ENCODE measurements around the gene SLC9A4.

SLC9A4 gene

DNA sequence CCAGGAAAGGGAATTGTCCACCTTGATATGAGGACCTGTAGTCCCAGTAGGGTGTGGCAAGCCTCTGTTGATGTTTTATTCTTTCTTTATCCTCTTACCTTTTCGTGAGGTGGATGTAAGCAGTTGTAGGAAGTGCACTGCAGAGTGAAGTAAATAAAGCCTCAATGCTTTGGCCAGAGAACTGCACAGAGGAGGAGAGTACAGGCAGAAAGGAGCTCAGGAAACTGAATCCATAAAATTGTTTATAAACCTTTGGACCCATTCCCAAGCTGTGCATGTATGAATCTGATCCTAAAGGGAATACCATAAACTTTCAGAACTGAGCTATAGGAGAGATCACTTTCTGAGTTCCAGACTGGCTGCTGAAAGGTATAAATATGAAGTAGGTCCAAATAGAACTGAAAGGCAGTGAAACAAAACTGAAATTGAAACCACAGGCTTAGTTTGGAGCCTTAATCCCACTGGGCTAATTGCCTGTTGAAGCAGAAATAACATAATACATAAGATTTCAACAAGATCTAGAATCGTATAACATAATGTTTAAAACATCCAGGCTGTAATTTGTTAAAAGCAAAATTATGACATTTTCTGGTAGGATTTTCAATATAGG, 17.9 kb upstream of the SLC9A4 start:
- DNase-seq, result no peak

DNA sequence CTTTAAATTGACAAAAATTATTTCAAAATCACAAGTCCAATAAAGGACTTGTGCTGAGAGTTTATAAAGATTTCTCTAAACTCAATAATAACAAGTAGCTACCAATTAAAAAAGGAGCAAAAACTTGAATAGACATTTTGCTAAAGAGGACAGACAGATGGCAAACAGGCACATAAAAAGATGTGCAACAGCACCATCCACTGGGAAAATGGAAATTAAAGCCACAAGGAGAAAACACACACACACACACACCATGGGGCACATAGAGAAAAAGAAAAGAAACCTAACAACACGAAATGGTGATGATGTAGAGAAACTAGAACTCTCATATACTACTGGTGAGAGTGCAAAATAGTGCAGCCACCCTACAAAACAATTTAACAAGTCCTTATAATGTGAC, 12.6 kb upstream of the SLC9A4 start:
- DNase-seq, result no peak

DNA sequence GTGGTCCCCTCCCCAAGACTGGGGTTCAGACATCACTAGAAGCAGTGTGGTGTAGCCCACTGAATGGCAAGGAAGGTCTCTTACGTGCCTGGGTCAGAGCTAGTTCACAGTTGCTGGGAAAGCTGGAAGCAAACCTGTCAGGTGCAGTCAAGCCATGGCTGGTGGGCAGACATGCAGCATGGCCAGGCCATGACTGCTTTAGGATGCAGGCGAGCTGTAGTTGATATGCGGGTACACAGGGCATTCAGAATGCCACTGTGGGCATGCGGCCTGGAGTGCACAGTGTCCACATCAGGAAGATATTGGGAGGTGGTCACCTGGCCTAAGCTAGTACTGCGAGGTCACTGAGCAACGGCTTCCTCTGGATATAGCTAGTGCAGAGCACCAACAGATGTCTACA, 11.8 kb upstream of the SLC9A4 start:
- no peak for DNase-seq

GRCh38 chr2:102463160-102463559, 9.9 kb upstream of the SLC9A4 start:
- DNase-seq, result no peak

- DNase-seq, result no peak
Observed at GRCh38 chr2:102470168-102470567, 2.9 kb upstream of the SLC9A4 start.

GRCh38 chr2:102473631-102474030, 605 bp downstream of the SLC9A4 start:
- DNase-seq, result no peak

- no peak for DNase-seq
Observed at GRCh38 chr2:102474785-102475184, 1.8 kb downstream of the SLC9A4 start.

GRCh38 chr2:102478686-102479470, 5.9 kb downstream of the SLC9A4 start:
- no peak for DNase-seq

GRCh38 chr2:102480285-102481195, 7.5 kb downstream of the SLC9A4 start:
- DNase-seq, result no peak

- no peak for DNase-seq
Observed at GRCh38 chr2:102481931-102482330, 8.9 kb downstream of the SLC9A4 start.

DNA sequence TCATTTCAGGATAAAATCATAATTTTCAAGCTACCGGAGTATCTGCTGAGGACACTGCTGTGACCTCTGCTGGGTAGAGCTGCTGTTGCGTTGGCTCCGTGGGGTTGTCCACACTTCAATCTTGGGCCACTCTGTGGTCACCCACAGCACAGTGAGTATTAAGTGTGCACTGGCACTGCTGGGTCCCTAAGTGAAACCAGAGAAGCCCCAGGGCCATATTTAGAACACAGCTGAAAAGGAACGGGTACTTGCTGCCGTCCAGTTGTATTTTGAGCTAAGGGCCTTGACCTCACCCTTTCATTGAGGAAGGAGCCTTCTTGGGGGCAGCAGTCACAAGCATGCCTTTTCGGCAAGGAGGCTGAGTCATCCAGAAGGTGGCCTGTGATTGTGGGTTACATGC, 10.1 kb downstream of the SLC9A4 start:
- no peak for DNase-seq

- no peak for DNase-seq
Observed at GRCh38 chr2:102484310-102485061, 11.5 kb downstream of the SLC9A4 start.

- DNase-seq, result no peak
Observed at GRCh38 chr2:102485147-102485785, 12.2 kb downstream of the SLC9A4 start.

DNA sequence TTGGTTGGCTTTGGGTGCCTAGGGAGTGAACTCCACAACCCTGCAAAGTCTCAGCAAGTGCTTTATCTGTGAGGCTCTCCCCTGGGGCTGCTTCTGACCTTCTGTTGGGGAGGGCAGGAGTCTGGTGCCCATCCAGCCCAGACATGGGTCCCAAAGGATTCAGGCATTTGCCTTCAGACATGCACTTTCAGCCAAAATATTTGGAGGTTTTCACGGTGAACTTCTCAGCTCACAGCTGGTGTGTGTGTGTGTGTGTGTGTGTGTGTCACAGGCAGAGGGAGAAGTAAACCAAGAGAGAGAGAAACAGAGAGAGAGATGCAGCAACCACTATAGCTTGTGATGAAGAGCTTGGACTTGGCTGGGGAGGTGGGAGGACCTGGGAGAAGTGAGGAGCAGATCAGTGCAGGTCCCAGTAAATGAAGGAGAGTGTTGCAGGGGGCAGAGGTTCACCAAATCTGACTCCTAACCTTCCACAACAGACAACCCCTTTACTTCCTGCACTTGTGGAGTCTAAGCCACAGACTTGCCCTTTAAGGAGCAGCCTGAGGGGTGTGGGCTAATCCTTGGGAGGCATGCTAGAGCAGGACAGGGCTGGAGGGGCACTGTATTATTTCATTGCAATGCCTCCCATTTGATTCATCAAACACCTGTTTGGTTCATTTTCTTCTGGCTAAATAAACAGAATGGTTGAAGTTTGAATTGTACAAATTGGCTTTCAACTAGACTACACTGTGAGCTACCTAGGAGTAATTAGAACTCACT, 14.1 kb downstream of the SLC9A4 start:
- DNase-seq, result no peak

DNA sequence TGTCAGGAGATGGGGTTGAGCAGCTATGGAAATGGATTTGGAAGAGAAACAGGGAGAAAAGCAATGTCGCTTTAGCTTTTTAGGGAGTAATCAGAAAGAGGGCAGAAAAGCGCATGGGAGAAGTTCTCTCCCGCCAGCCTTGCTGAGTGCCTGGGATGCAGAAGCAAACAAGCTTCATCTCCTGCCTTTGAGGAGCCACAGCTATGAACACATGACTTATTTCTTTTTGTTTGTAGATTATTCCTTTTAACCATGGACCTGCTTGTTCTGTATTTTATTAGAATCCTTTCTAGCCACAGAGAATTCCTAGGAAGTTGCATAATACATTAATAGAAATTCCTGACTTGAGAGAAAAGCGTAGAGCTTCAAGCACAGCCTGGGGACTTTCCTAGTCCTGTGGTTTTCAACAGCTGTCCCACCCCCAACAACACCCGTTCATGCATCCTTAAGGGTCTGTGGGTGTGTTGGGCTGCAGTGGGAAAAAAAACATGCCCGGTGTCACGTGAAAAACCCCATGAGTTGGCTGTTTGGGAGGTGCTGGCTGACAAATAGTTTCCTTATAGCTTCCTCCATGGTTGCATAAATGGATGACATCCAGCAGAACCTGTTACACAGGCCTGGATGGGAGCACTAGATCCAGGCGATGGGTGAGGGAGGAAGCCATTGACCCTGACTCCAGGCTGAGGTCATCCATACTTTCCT, 14.9 kb downstream of the SLC9A4 start:
- no peak for DNase-seq

- no peak for DNase-seq
Observed at GRCh38 chr2:102489646-102490045, 16.6 kb downstream of the SLC9A4 start.

GRCh38 chr2:102492006-102492405, 19.0 kb downstream of the SLC9A4 start:
- DNase-seq, result no peak

GRCh38 chr2:102494570-102494969, 21.5 kb downstream of the SLC9A4 start:
- no peak for DNase-seq

- no peak for DNase-seq
Observed at GRCh38 chr2:102498414-102498813, 25.4 kb downstream of the SLC9A4 start.

DNA sequence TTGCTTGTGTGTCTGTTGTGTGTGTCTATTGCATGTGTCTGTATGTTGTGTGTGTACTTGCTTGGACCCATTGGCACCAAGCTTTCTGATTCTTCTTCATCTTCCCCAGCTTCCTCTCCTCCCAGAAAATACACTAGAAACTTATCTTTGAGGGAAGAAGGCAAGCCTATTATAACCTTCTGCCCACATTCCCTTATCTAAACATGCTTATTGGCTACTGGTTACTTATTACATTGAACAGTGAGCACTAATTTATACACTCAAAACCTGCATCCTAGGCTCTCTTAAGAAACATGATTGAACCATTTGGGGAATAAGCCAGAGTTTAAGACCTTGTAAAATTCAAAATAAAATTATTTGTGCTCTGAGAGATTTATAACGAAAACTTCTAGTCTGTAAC, 26.5 kb downstream of the SLC9A4 start:
- no peak for DNase-seq

DNA sequence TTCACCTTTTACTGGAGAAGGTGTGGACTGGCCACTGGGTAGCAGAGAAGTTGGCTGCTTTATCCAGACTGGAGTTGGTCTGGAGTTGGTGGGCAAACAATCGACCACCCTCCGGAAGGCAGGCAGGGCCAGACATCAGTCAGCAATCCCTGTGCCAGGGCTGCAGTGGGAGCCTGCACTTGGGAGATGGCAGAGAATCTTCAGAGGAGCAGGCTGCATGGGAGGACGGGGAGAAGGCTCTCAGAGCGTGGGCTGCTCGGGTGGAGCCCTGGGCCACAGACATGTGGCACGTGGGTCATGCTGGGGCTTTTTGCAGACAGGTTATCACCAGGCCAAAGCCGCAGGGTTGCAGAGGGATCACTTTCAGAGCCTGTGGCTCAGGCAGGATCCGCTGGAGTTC, 29.6 kb downstream of the SLC9A4 start:
- DNase-seq, result no peak
